Fibroblast of peridontal ligament (primary cell): ENCODE data around the gene SPTB.

ENCODE experiments used
- DNase-seq: peaks from one replicate; pipeline ENCODE4 v3.0.0-alpha.2; 2010; ENCODE audit errors: extremely low read depth

The SPTB gene

DNA sequence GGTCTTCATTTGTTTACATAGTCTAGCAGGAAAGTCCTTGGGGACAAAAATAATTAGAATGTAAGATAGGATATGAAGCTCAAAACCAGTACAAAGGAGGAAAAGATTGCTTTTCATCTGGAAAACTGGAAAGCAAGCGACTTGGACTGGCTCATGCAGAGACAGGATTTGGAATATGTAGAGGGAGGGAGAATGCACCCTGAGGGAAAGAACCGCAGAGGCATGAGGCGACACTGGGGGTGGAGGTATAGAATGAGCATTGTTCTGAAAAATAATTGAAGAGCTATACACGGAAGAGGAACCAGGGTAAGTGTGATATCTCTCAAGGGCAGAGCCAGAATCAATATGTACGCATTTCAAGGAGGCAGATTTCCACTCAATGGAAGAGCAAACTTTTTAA lies 90.0 kb downstream of the SPTB start:
- DNase-seq: no peak

DNA sequence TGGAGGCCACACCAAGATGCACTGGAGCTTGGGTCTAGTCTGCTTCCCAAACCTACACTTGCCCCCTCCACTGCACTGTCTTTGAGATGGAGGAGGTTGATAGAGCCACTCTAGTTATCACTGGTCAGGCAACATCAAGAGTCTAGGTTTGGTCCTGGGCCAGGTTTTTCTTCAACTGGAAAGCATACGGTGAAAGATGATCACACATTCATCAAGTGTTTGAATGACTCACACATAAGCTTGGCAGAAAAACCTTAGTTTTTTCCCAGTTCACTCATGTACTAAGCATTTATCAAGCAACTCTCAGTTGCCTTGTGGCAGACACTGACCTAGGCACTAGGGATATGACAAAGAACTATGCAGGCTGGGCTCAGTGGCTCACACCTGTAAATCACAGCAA lies 91.0 kb downstream of the SPTB start:
- DNase-seq: peak; percentile 97

- DNase-seq: no peak
These were observed 92.1 kb downstream of the SPTB start for GRCh38 chr14:64787619-64788018.

GRCh38 chr14:64786296-64787149 lies 93.2 kb downstream of the SPTB start:
- peak; percentile 13 for DNase-seq

DNA sequence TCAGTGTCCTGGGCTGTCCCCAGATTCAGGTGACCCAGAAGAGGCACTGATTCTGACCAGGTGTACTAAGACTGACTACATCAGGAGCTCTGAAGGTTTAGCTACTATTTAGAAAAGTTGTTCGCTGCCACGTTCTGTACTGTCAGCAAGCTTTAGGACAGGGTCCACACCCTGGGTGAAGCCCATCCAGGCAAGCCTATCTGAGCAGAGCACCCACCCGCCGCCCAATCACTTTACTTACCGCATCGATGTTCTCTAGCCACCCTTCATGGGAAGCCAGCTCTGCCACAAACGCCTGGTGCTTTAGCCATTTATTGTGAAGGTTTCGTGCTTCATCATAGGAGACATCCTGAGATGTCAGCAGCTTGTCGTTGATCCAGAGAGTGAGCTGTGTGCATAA lies 95.7 kb downstream of the SPTB start:
- DNase-seq: no peak

DNA sequence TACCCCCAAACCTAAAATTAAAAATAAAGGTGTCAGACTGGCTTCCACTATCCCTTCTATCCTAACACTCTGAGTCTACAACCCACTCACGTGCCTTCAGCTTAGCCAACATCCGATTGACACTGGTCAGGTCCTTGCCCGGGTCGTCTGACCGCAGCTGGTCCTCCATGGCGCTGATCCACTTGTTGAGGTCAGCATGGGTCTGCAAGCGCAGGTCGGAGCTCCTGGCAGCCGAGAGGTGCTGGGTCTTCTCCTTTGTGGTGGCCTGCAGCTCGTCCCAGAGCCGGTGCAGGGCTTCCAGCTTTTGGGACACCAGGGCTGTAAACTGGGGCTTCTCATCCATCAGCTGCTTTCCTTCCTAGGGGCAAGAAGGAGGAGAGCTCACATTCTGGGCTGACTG lies 97.5 kb downstream of the SPTB start:
- no peak for DNase-seq

- DNase-seq: no peak
These were observed 100.2 kb downstream of the SPTB start for GRCh38 chr14:64779472-64779871.

- DNase-seq: no peak
These were observed 101.5 kb downstream of the SPTB start for GRCh38 chr14:64778104-64778754.

GRCh38 chr14:64777461-64777860 lies 102.2 kb downstream of the SPTB start:
- DNase-seq: no peak

DNA sequence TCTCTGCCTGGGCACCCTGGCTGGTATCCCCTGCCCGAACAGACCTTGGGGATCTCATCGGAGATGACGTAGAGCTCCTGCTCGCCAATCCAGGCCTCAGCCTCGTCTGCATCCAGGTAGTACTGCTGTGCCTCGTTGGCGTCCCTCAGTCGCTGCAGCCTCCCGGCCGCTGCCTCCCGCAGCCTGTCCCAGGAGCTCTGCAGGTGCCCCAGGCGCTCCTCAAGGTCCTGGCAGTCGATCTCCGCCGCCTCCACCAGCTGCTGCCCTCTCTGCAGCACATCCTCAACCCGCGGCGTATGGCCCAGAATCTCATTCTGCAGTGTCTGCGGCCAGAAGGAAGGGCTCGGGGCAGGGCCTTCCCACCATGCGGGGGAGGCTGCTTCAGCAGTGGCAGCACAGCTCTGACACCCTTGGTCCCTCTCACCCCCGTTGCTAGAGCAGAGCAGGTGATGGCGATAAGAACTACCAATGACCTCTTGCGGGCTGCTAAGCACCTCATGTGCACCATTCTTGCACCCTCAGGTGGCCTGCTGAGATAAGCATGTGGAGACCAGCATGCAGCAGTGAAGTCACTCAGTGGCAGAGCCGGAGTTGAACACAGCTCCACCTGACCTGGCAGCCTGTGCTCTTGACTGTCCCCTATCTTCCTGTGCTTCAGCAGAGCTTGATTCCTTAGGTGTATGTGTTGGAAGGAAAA lies 104.5 kb downstream of the SPTB start:
- no peak for DNase-seq

GRCh38 chr14:64774272-64774671 lies 105.4 kb downstream of the SPTB start:
- no peak for DNase-seq

DNA sequence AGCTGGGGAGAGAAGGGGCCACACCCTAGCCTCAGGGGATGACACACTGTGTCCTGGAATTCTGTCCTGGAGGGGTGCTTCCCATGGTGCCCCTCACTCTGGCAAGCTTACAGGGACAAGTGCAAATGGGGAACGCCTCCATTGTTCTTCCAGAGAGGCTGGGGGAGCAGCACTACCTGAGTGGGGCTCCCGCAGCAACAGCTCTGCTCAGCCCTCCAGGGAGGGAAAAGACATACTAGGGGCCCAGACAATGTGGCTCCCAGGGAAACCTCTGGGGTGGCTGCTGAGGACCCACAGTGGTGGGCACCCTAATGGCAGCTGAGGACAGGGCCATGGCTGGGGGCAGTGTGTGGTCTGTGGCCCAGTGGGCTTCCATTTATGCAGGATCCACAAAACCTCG lies 106.1 kb downstream of the SPTB start:
- no peak for DNase-seq

GRCh38 chr14:64773046-64773445 lies 106.7 kb downstream of the SPTB start:
- DNase-seq: no peak

DNA sequence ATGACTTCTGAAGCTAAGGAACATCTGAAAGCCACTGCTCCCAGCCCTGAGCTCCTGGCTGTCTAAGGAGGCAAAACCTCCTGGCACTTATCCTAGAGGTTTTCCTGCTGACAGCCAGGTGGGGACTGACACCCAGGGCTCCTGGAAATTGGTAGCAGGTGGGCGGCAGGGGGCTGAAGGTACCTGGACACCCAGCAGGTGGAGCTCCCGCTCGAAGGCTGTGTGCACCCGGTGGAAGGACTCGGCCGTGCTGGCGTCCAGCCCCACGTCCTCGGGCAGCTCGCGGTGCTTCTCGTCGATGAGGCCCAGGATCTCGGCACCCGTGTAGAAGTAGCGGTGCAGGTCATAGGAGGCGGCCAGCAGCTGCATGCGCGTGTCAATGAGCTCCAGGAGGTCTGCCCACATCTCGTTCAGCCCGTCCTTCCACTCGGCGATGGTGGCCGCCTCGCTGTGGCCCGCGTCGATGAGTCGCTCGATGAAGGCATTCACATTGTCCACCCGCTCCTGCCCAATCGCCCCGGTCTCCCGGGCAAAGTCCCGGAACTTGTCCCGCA lies 107.2 kb downstream of the SPTB start:
- no peak for DNase-seq

- no peak for DNase-seq
These were observed 108.5 kb downstream of the SPTB start for GRCh38 chr14:64771161-64771560.

DNA sequence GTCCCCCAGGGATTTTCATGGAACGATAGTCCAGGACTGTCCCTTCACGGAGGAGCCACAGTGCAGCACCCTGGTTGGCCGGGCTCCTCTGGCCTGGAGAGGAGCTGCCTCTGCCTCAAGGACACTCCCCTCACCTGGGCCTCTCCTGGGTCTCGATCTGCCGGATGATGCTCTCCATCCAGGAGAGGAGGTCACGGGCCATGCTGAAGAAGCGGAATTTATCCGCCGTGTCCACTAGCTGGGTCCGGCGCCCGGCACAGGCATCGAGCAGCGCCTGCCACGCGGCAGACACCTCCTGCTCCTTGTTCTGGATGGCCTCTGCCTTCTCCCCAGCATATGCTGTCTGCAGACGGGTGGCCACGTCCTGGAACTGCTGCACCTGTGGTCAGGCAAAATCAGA lies 109.0 kb downstream of the SPTB start:
- no peak for DNase-seq

GRCh38 chr14:64769096-64770020 lies 110.3 kb downstream of the SPTB start:
- DNase-seq: no peak

- DNase-seq: no peak
These were observed 111.2 kb downstream of the SPTB start for GRCh38 chr14:64768401-64769095.

DNA sequence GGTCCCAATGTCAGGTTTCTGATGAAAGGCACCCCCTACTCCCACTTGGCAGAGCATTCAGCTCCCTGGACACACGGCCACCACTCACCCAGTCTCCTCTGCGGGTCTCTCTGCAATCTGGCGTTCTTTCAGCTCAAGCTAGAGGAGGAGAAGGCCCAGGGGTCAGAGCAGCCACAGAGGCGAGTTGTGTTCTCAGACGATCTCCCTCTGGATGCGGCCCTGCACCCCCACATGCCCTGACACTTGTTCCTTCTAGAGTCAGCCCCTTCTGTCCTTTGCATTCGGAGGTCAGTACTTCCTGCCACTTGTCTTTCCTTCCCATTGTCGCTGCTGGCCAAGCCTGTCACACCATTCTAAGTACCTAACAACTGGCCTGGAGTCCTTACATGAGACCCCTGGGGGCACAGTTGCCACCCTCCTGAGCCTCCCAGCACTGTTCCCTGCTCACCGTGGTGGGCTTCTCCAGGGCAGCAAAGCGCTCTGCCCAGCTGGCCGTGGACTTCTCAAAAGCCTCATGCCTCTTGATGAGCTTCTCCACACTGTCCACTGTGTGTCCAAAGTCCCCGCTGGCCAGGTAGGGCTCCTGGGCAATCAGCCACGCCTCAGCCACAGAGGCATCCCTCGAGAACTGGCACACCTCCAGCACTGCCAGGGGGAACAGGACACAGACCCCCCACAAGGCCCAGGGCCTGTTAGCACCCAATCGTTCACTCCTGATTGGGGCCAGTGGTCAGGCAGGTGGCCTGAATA lies 112.3 kb downstream of the SPTB start:
- DNase-seq: no peak
